H1 (cell line): ENCODE measurements around the gene OLFM1. TPM values are rescaled to one million over a fixed set of nuclear protein-coding genes. Genes with fewer than 3 reads are reported as not detected.

Experiments used
- RXRA ChIP-seq: IDR thresholded peaks from 2 replicates; pipeline ENCODE4 v1.6.1; 2011; ENCODE audit warnings: low read depth, mild to moderate bottlenecking, low read length, moderate library complexity; ENCODE audit not compliant: insufficient read depth
- polyA plus RNA-seq, 7 experiments: library from polyadenylated mRNA; depleted of rRNA in 3 of 7; stranded (reverse) in 5 of 7; unstranded in 2 of 7; fragments of >200 nt in 5 of 7; fragments of 200-250 nt in 2 of 7; gene quantifications; 1 replicate in 5 of 7; 2 replicates in 1 of 7; 4 replicates in 1 of 7; pipeline versions ENCODE4 v1.2.1 to v1.2.3, GENCODE V29; 2011 to 2013; ENCODE audit warnings: missing spikeins in 2 of 7, mixed read lengths in 2 of 7
- total RNA-seq: library from RNA; stranded (reverse); fragmentation: NEBNext Ultra II Directional; extraction: Animal tissue kit (Norgen Biotek cat#: 25700); gene quantifications from 2 replicates; pipeline ENCODE4 v1.2.1, GENCODE V29; 2021

Gene OLFM1
- total and polyA plus RNA-seq, 2 of the 8 experiments (the other 6 are each of a cell fraction or from before 2014, with no cell fraction given), result 53.0 to 53.4 TPM

DNA sequence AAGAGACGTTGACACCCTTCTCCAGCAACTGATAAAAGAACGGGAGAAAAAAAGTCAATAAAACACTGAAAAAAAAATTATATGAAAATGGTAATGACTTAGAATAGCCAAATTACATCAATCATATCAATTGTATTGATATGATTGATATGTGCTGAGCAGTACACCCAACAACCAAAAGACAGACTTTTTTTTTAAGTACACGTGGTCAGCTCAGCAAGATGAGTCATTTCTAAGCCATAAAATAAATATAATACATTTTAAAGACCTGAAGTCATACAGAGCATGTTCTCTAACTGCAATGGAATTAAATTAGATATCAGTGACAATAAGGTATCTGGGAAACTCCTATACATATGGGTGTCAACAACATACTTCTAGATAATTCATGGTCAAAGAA lies 30.9 kb upstream of the OLFM1 start (continued):
- TF ChIP-seq RXRA, result no peak
